GM23338 (cell line): ENCODE results near the gene STEAP1B. TPM values are rescaled to one million over a fixed set of nuclear protein-coding genes. Genes with fewer than 3 reads are reported as not detected.

Experiments
- ATAC-seq: fragments of 200-7000 bp; cut with Tn5 transposase; 3 replicates; pipeline ENCODE4 v1.9.1; 2020
- DNase-seq: peaks from one replicate; pipeline ENCODE4 v3.0.0-alpha.2; 2015; ENCODE audit warnings: low spot score
- H2AFZ ChIP-seq: fragments of 200-600 bp; sonication (generic); 2 replicates; pipeline ENCODE4 v1.8.0; 2016; ENCODE audit warnings: antibody characterized with exemption, mild to moderate bottlenecking, moderate library complexity
- H3F3A ChIP-seq: fragments of 200-600 bp; sonication (generic); replicated peaks from 2 replicates; pipeline ENCODE4 v1.8.0; 2017; ENCODE audit warnings: antibody characterized with exemption, mixed run types, low read depth
- H3K27ac ChIP-seq: fragments of 200-600 bp; sonication (generic); 2 replicates; pipeline ENCODE4 v1.6.1; 2016; ENCODE audit warnings: low read depth
- H3K27me3 ChIP-seq: fragments of 200-600 bp; sonication (generic); 2 replicates; pipeline ENCODE4 v1.8.0; 2016; ENCODE audit warnings: mild to moderate bottlenecking, mixed run types, moderate library complexity; ENCODE audit not compliant: insufficient read depth
- H3K36me3 ChIP-seq: fragments of 200-600 bp; sonication (generic); 2 replicates; pipeline ENCODE4 v1.8.0; 2016; ENCODE audit warnings: mild to moderate bottlenecking; ENCODE audit not compliant: insufficient read depth
- H3K4me1 ChIP-seq: fragments of 200-600 bp; sonication (generic); 2 replicates; pipeline ENCODE4 v1.8.0; 2016; ENCODE audit warnings: mild to moderate bottlenecking, moderate library complexity; ENCODE audit not compliant: insufficient read depth
- H3K4me2 ChIP-seq: fragments of 200-600 bp; sonication (generic); 2 replicates; pipeline ENCODE4 v1.7.1; 2017; ENCODE audit warnings: mixed run types
- H3K4me3 ChIP-seq: fragments of 200-600 bp; sonication (generic); 2 replicates; pipeline ENCODE4 v1.6.1; 2016; ENCODE audit warnings: mixed run types
- H3K79me2 ChIP-seq: fragments of 200-600 bp; sonication (generic); replicated peaks from 2 replicates; pipeline ENCODE4 v1.8.0; 2017; ENCODE audit warnings: mild to moderate bottlenecking; ENCODE audit not compliant: insufficient read depth
- H3K9me2 ChIP-seq: fragments of 200-600 bp; sonication (generic); 2 replicates; pipeline ENCODE4 v1.8.0; 2017; ENCODE audit not compliant: insufficient read depth
- H4K20me1 ChIP-seq: fragments of 200-600 bp; sonication (generic); replicated peaks from 2 replicates; pipeline ENCODE4 v1.8.0; 2017; ENCODE audit warnings: mild to moderate bottlenecking; ENCODE audit not compliant: insufficient read depth
- H3K27ac Mint-ChIP-seq: 2 replicates; pipeline ENCODE4 v1.8.0; 2020; ENCODE audit warnings: inconsistent platforms, mild to moderate bottlenecking, moderate library complexity, mixed read lengths
- H3K27me3 Mint-ChIP-seq: 3 replicates; pipeline ENCODE4 v1.8.0; 2022; ENCODE audit warnings: low read depth, mild to moderate bottlenecking, moderate library complexity, mixed read lengths, inconsistent platforms; ENCODE audit not compliant: insufficient read depth, poor library complexity
- H3K36me3 Mint-ChIP-seq: 3 replicates; pipeline ENCODE4 v1.8.0; 2021; ENCODE audit warnings: low read depth, mild to moderate bottlenecking, inconsistent platforms, moderate library complexity, mixed read lengths
- H3K4me1 Mint-ChIP-seq: 3 replicates; pipeline ENCODE4 v1.8.0; 2020; ENCODE audit warnings: mild to moderate bottlenecking, inconsistent platforms, mixed read lengths
- H3K4me3 Mint-ChIP-seq: 3 replicates; pipeline ENCODE4 v1.8.0; 2021; ENCODE audit warnings: moderate library complexity, mild to moderate bottlenecking, inconsistent platforms, mixed read lengths
- H3K9me3 Mint-ChIP-seq: 3 replicates; pipeline ENCODE4 v1.8.0; 2020; ENCODE audit warnings: moderate library complexity, mild to moderate bottlenecking, inconsistent platforms, mixed read lengths
- CREB1 ChIP-seq: fragments of 250-450 bp; sonication (Bioruptor Pico); IDR thresholded peaks from 2 replicates; pipeline ENCODE4 v1.5.0; 2020; ENCODE audit warnings: low read depth, mild to moderate bottlenecking, moderate library complexity
- CTCF ChIP-seq, 2 experiments: fragments of 200-600 bp in 1 of 2; sonication (generic) in 1 of 2; conservative IDR thresholded peaks; 2 replicates each; pipeline versions ENCODE4 v1.5.1 to v1.6.1; 2016 to 2017; ENCODE audit warnings: antibody characterized with exemption in 2 of 2, low read depth in 2 of 2, mild to moderate bottlenecking in 2 of 2, moderate library complexity in 1 of 2
- ETS1 ChIP-seq: IDR thresholded peaks from 2 replicates; pipeline ENCODE4 v1.6.1; 2016; ENCODE audit warnings: antibody characterized with exemption
- EZH2 ChIP-seq: fragments of 200-600 bp; sonication (generic); IDR thresholded peaks from one replicate; pipeline ENCODE4 v1.8.0; 2017; ENCODE audit warnings: antibody characterized with exemption, mild to moderate bottlenecking, low read depth; ENCODE audit not compliant: unreplicated experiment
- EZH2phosphoT487 ChIP-seq: fragments of 200-600 bp; sonication (generic); IDR thresholded peaks from one replicate; pipeline ENCODE4 v1.8.1; 2018; ENCODE audit warnings: antibody characterized with exemption; ENCODE audit not compliant: unreplicated experiment
- JUNB ChIP-seq: IDR thresholded peaks from one replicate; pipeline ENCODE4 v1.6.1; 2016; ENCODE audit warnings: antibody characterized with exemption; ENCODE audit not compliant: unreplicated experiment
- NANOG ChIP-seq: IDR thresholded peaks from 2 replicates; pipeline ENCODE4 v1.6.1; 2016; ENCODE audit warnings: antibody characterized with exemption, borderline replicate concordance
- POLR2AphosphoS5 ChIP-seq: IDR thresholded peaks from 2 replicates; pipeline ENCODE4 v1.6.1; 2016; ENCODE audit warnings: antibody characterized with exemption, low read depth
- REST ChIP-seq: IDR thresholded peaks from one replicate; pipeline ENCODE4 v1.6.1; 2018; ENCODE audit warnings: antibody characterized with exemption; ENCODE audit not compliant: unreplicated experiment
- STAT1 ChIP-seq: IDR thresholded peaks from one replicate; pipeline ENCODE4 v1.6.1; 2016; ENCODE audit warnings: antibody characterized with exemption; ENCODE audit not compliant: unreplicated experiment
- ZNF114 ChIP-seq: fragments of 250-450 bp; sonication (Bioruptor Pico); IDR thresholded peaks from 2 replicates; pipeline ENCODE4 v1.5.0; 2020; ENCODE audit warnings: mild to moderate bottlenecking, moderate library complexity
- ZNF331 ChIP-seq: fragments of 250-450 bp; sonication (Bioruptor Pico); IDR thresholded peaks from 2 replicates; pipeline ENCODE4 v1.5.0; 2020; ENCODE audit warnings: low read depth, mild to moderate bottlenecking, moderate library complexity
- ZNF462 ChIP-seq: fragments of 250-450 bp; sonication (Bioruptor Pico); IDR thresholded peaks from 2 replicates; pipeline ENCODE4 v1.5.0; 2020; ENCODE audit warnings: mild to moderate bottlenecking, moderate library complexity
- polyA plus RNA-seq: library from polyadenylated mRNA; unstranded; fragments of >200 nt; fragmentation: Nextera tagmentation; extraction: Ambion mirVana; gene quantifications from 2 replicates; pipeline ENCODE4 v1.2.1, GENCODE V29; 2016
- total RNA-seq: library from RNA; depleted of rRNA; stranded (reverse); fragments of >200 nt; shearing (Covaris generic); gene quantifications from 2 replicates; pipeline ENCODE4 v1.2.3, GENCODE V29; 2014

STEAP1B gene
- total and polyA plus RNA-seq, 2 experiments from 2014 or later: 4.9 to 16.5 TPM

- no peaks in the 10 kb centered on the region for H3K36me3 Mint-ChIP-seq
- 0 out of 2 replicates have a peak, but pooled peaks cover 3% of the 10 kb centered on the region for H3K4me1 ChIP-seq
- ATAC-seq: no peak
- H3K27me3 ChIP-seq: no peaks in the 10 kb centered on the region
- no peaks in the 10 kb centered on the region for H3K36me3 ChIP-seq
- no peaks in the 10 kb centered on the region for H3K9me2 ChIP-seq
- no peak overlapping the region for H3K27ac Mint-ChIP-seq
- DNase-seq: no peak
- peaks cover 9% of the 10 kb centered on the region; the same call in 2 of the 3 replicates for H3K4me1 Mint-ChIP-seq
- no peak overlapping the region for H3K4me3 Mint-ChIP-seq
- no peaks in the 10 kb centered on the region for H3F3A ChIP-seq
- H3K27me3 Mint-ChIP-seq: peaks cover 4% of the 10 kb centered on the region
- no peak overlapping the region for H3K4me3 ChIP-seq
- no peaks in the 10 kb centered on the region for H3K9me3 Mint-ChIP-seq
- no peaks in the 10 kb centered on the region for H3K79me2 ChIP-seq
- H3K4me2 ChIP-seq: no peak overlapping the region
- H3K27ac ChIP-seq: no peak overlapping the region
- no peak overlapping the region for H2AFZ ChIP-seq
- TF ChIP-seq NANOG (no peak), EZH2phosphoT487 (no peak), EZH2 (no peak), POLR2AphosphoS5 (no peak), STAT1 (no peak), CREB1 (CRISPR knock-in tag) (no peak), ZNF462 (CRISPR knock-in tag) (no peak), REST (no peak), ZNF331 (CRISPR knock-in tag) (no peak), CTCF (conservative IDR thresholded peaks at IDR 0.05; ENCODE audit: low read depth in 2 of 2) (no peak), JUNB (no peak), ZNF114 (CRISPR knock-in tag) (no peak), ETS1 (no peak)
- no peaks in the 10 kb centered on the region for H4K20me1 ChIP-seq
Measured at GRCh38 chr7:22399546-22399945, 100.4 kb downstream of the STEAP1B start.
